Measurements from ENCODE around the gene ABCC6. TPM values are rescaled to one million over a fixed set of nuclear protein-coding genes. Genes with fewer than 3 reads are reported as not detected.

ABCC6 gene
- total RNA-seq, 1 experiment from 2014 or later: 0.73 TPM

DNA sequence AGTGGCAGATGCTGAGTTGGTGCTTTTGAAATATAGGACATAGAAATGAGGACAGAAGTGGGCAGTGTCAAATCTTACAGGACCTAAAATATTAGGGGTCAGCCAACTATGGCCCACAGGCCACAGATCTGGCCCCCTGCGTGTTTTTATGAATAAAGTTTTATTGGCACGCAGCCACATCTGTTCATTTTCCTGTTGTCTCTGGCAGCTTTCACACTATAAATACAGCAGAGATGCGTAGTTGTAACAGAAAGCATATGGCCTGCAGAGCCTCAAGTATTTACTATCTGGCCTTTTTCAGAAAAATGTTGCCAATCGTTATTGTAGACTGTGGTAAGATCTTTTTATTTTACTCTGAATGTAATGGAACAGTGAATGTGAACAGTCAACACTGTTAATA is 82.8 kb downstream of the ABCC6 start:
- H3K79me2 ChIP-seq (ENCODE audit: low read length): no peaks in the 10 kb centered on the region
- ChIA-PET CTCF (no interaction called here), POLR2A (ENCODE audit: unreplicated experiment) (no interaction called here)
- H3F3A ChIP-seq (ENCODE audit: low read length, unreplicated experiment): no peaks in the 10 kb centered on the region
- H3K9me3 ChIP-seq (ENCODE audit: low read length): no peaks in the 10 kb centered on the region
- no peak overlapping the region for H3K27ac ChIP-seq (ENCODE audit: low read length)
- H2AFZ ChIP-seq (ENCODE audit: low read length): no peak overlapping the region
- BruUV-seq (replicated peaks): no TSS peak
- intact Hi-C loops (cut with micrococcal nuclease): no loop called here
- no peak overlapping the region for H3K9ac ChIP-seq (ENCODE audit: low read length)
- H3K4me2 ChIP-seq (ENCODE audit: low read length): no peak overlapping the region
- H3K36me3 ChIP-seq (ENCODE audit: low read depth, low read length): peaks cover 7% of the 10 kb centered on the region
- H3K27me3 ChIP-seq (ENCODE audit: low read length): no peaks in the 10 kb centered on the region
- no peak overlapping the region for H3K4me3 ChIP-seq (ENCODE audit: low read length)
- H3K9me2 ChIP-seq (replicated peaks; ENCODE audit: low read length): no peaks in the 10 kb centered on the region
- ATAC-seq (no peak), DNase-seq (no peak)
- TF ChIP-seq, protein P1, sequence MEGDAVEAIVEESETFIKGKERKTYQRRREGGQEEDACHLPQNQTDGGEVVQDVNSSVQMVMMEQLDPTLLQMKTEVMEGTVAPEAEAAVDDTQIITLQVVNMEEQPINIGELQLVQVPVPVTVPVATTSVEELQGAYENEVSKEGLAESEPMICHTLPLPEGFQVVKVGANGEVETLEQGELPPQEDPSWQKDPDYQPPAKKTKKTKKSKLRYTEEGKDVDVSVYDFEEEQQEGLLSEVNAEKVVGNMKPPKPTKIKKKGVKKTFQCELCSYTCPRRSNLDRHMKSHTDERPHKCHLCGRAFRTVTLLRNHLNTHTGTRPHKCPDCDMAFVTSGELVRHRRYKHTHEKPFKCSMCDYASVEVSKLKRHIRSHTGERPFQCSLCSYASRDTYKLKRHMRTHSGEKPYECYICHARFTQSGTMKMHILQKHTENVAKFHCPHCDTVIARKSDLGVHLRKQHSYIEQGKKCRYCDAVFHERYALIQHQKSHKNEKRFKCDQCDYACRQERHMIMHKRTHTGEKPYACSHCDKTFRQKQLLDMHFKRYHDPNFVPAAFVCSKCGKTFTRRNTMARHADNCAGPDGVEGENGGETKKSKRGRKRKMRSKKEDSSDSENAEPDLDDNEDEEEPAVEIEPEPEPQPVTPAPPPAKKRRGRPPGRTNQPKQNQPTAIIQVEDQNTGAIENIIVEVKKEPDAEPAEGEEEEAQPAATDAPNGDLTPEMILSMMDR (conservative IDR thresholded peaks at IDR 0.05; ENCODE audit: low read depth, low read length): no peak
- no peak for TF ChIP-seq EZH2 (IDR thresholded peaks at IDR 0.05; ENCODE audit: low read length, unreplicated experiment)
- no peak for TF ChIP-seq EZH2phosphoT487 (IDR thresholded peaks at IDR 0.05; ENCODE audit: borderline replicate concordance, low read length)
- H3K4me1 ChIP-seq (ENCODE audit: insufficient read depth, low read length): no peaks in the 10 kb centered on the region
- H4K20me1 ChIP-seq (ENCODE audit: low read length): no peaks in the 10 kb centered on the region

DNA sequence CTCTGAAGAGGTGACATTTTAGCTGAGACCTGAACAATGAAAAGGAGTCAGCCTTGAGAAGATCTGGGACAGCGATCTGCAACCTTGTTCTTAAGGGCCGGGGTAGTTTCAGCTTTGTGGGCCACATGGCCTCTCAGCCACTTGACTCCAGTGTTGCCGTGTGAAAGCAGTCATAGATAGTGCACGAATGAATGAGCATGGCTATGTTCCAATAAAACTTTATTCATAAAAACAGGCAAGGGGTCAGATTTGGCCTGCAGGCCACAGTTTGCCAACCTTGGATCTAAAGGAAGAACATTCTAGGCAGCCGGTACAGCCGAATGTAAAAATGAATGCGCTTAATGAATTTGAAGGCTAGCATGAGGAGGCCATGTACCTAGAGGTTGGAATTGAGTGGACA is 83.5 kb downstream of the ABCC6 start:
- no peaks in the 10 kb centered on the region for H4K20me1 ChIP-seq (ENCODE audit: low read length)
- intact Hi-C loops (cut with micrococcal nuclease): no loop called here
- no peak overlapping the region for H2AFZ ChIP-seq (ENCODE audit: low read length)
- no TSS peak for BruUV-seq (replicated peaks)
- H3K9me3 ChIP-seq (ENCODE audit: low read length): no peaks in the 10 kb centered on the region
- ChIA-PET POLR2A (ENCODE audit: unreplicated experiment) (no interaction called here), CTCF (no interaction called here)
- H3K27me3 ChIP-seq (ENCODE audit: low read length): no peaks in the 10 kb centered on the region
- no peaks in the 10 kb centered on the region for H3K9me2 ChIP-seq (replicated peaks; ENCODE audit: low read length)
- no peak overlapping the region for H3K9ac ChIP-seq (ENCODE audit: low read length)
- DNase-seq (no peak), ATAC-seq (no peak)
- TF ChIP-seq EZH2 (IDR thresholded peaks at IDR 0.05; ENCODE audit: low read length, unreplicated experiment): no peak
- TF ChIP-seq, protein P1 (conservative IDR thresholded peaks at IDR 0.05; ENCODE audit: low read depth, low read length): no peak
- no peak for TF ChIP-seq EZH2phosphoT487 (IDR thresholded peaks at IDR 0.05; ENCODE audit: borderline replicate concordance, low read length)
- H3K4me2 ChIP-seq (ENCODE audit: low read length): no peak overlapping the region
- H3K4me1 ChIP-seq (ENCODE audit: insufficient read depth, low read length): no peaks in the 10 kb centered on the region
- H3F3A ChIP-seq (ENCODE audit: low read length, unreplicated experiment): no peaks in the 10 kb centered on the region
- peaks cover 7% of the 10 kb centered on the region for H3K36me3 ChIP-seq (ENCODE audit: low read depth, low read length)
- H3K79me2 ChIP-seq (ENCODE audit: low read length): no peaks in the 10 kb centered on the region
- no peak overlapping the region for H3K4me3 ChIP-seq (ENCODE audit: low read length)
- H3K27ac ChIP-seq (ENCODE audit: low read length): no peak overlapping the region

DNA sequence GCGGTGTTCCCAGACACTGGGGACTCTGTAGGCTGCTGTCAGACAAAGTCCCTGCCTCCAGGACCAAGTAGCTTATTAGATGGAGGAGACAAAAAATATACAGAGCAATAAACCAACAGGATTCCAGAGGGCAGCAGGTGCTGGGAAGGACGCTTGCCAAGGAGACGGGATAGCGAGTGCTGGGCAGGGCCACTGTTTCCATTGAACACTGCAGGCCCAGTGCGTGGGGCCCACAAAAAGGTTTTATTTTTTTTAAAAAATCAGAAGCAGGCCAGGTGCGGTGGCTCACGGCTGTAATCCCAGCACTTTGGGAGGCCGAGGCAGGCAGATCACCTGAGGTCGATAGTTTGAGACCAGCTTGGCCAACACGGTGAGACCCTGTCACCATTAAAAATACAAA is 84.2 kb downstream of the ABCC6 start:
- TF ChIP-seq EZH2 (IDR thresholded peaks at IDR 0.05; ENCODE audit: low read length, unreplicated experiment): no peak
- TF ChIP-seq, protein P1 (conservative IDR thresholded peaks at IDR 0.05; ENCODE audit: low read depth, low read length): no peak
- TF ChIP-seq EZH2phosphoT487 (IDR thresholded peaks at IDR 0.05; ENCODE audit: borderline replicate concordance, low read length): no peak
- no peak overlapping the region for H3K27ac ChIP-seq (ENCODE audit: low read length)
- DNase-seq (no peak), ATAC-seq (no peak)
- H3K36me3 ChIP-seq (ENCODE audit: low read depth, low read length): peaks cover 7% of the 10 kb centered on the region
- H3K4me1 ChIP-seq (ENCODE audit: insufficient read depth, low read length): no peaks in the 10 kb centered on the region
- H3K9me2 ChIP-seq (replicated peaks; ENCODE audit: low read length): no peaks in the 10 kb centered on the region
- H3K27me3 ChIP-seq (ENCODE audit: low read length): no peaks in the 10 kb centered on the region
- no peak overlapping the region for H3K9ac ChIP-seq (ENCODE audit: low read length)
- POLR2A ChIA-PET (ENCODE audit: unreplicated experiment): no interaction called here
- no peak overlapping the region for H2AFZ ChIP-seq (ENCODE audit: low read length)
- H3K79me2 ChIP-seq (ENCODE audit: low read length): no peaks in the 10 kb centered on the region
- CTCF ChIA-PET: no interaction called here
- intact Hi-C loops (cut with micrococcal nuclease): no loop called here
- H3K9me3 ChIP-seq (ENCODE audit: low read length): no peaks in the 10 kb centered on the region
- H3F3A ChIP-seq (ENCODE audit: low read length, unreplicated experiment): no peaks in the 10 kb centered on the region
- H3K4me2 ChIP-seq (ENCODE audit: low read length): no peak overlapping the region
- H4K20me1 ChIP-seq (ENCODE audit: low read length): no peaks in the 10 kb centered on the region
- BruUV-seq (replicated peaks): no TSS peak
- H3K4me3 ChIP-seq (ENCODE audit: low read length): no peak overlapping the region

Data from PC-3 (cell line).